ENCODE data around the gene SLC12A2.

The SLC12A2 gene

DNA sequence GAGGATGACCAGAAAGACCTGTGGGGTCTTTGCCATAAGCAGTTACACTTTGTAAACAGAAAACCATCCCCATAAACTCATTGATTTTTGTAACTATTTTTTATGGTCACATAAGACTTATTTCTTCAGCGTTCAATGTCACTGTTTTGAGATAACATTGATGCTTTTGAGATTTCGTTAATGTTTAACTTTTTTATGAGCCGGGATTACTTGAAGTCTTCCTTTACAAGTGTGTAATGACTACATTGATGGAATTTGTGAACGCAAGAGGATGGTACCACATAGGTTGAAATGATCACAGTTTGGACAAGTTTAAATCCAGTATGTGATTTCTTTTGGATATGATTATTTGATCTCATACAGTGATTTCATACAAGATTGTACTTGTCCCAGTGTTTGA is 1.8 kb downstream of the SLC12A2 start:
- H4K8ac ChIP-seq (ENCODE audit: low read depth, low read length) = no peak overlapping the region
- H3K4ac ChIP-seq (ENCODE audit: low read depth, low read length) = no peak overlapping the region
- no peak overlapping the region for H3K4me3 ChIP-seq (ENCODE audit: low read length)
- no peaks in the 10 kb centered on the region for H3K36me3 ChIP-seq (ENCODE audit: control insufficient read depth, insufficient read depth, low read length)
- peaks cover 4% of the 10 kb centered on the region for H3K4me1 ChIP-seq (ENCODE audit: control insufficient read depth, low read depth, low read length)
- peaks cover 1% of the 10 kb centered on the region for H3K79me2 ChIP-seq (ENCODE audit: control insufficient read depth, insufficient read depth, low read length)
- H3K56ac ChIP-seq (ENCODE audit: low read length) = no peak overlapping the region
- WGBS (ENCODE audit: extremely low coverage, insufficient coverage, low lambda C conversion rate) = no CpG with 5 or more reads among the region's 4 CpGs
- no peak overlapping the region for H2BK5ac ChIP-seq (ENCODE audit: low read length)
- peaks cover 6% of the 10 kb centered on the region for H3K79me1 ChIP-seq (ENCODE audit: low read length)
- no peak overlapping the region for H2AK5ac ChIP-seq (ENCODE audit: low read length)
- no peak overlapping the region for H3K18ac ChIP-seq (ENCODE audit: low read length)
- H2BK120ac ChIP-seq (ENCODE audit: low read depth, low read length) = no peak overlapping the region
- H3K4me2 ChIP-seq (ENCODE audit: low read length) = no peak overlapping the region
- H2BK15ac ChIP-seq (replicated peaks; ENCODE audit: low read depth) = no peak overlapping the region
- H4K5ac ChIP-seq (ENCODE audit: low read length) = no peak overlapping the region
- H3K27ac ChIP-seq (ENCODE audit: low read depth, low read length) = no peak overlapping the region
- H3K9ac ChIP-seq (ENCODE audit: low read length) = no peak overlapping the region
- DNase-seq = no peak
- H3K27me3 ChIP-seq (ENCODE audit: insufficient read depth, low read length, poor library complexity) = no peaks in the 10 kb centered on the region
- H3K23ac ChIP-seq (ENCODE audit: low read length) = no peak overlapping the region

DNA sequence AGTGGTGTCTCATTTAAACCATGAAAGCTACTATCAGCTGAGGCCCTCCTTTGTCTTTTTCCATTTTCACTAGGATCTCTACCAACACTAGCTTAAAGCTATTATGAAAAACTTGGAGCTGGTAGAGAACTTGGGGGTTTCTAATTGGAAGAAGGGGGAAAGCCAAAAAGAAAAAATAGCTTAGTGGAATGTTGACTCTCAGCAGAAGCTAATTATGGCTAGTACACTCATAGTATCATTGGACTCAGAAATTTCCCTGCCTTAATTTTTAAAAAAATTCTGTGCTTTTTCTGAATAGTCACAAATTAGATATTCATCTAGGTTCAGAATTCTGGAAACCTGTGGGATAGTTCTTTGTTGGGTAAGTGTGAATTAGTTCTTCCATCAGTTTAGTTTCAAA is 8.0 kb downstream of the SLC12A2 start:
- Histone ChIP-seq H3K79me2 (ENCODE audit: control insufficient read depth, insufficient read depth, low read length) (no peaks in the 10 kb centered on the region), H2BK5ac (ENCODE audit: low read length) (no peak overlapping the region), H2BK120ac (ENCODE audit: low read depth, low read length) (no peak overlapping the region), H4K8ac (ENCODE audit: low read depth, low read length) (no peak overlapping the region), H3K27ac (ENCODE audit: low read depth, low read length) (no peak overlapping the region), H3K79me1 (ENCODE audit: low read length) (no peaks in the 10 kb centered on the region), H2AK5ac (ENCODE audit: low read length) (no peak overlapping the region), H3K4ac (ENCODE audit: low read depth, low read length) (no peak overlapping the region), H3K4me3 (ENCODE audit: low read length) (no peak overlapping the region), H2BK15ac (replicated peaks; ENCODE audit: low read depth) (no peak overlapping the region), H3K4me1 (ENCODE audit: control insufficient read depth, low read depth, low read length) (no peaks in the 10 kb centered on the region), H3K18ac (ENCODE audit: low read length) (no peak overlapping the region), H3K23ac (ENCODE audit: low read length) (no peak overlapping the region), H3K56ac (ENCODE audit: low read length) (no peak overlapping the region), H3K4me2 (ENCODE audit: low read length) (no peak overlapping the region), H3K9ac (ENCODE audit: low read length) (no peak overlapping the region), H3K27me3 (ENCODE audit: insufficient read depth, low read length, poor library complexity) (no peaks in the 10 kb centered on the region), H3K36me3 (ENCODE audit: control insufficient read depth, insufficient read depth, low read length) (no peaks in the 10 kb centered on the region), H4K5ac (ENCODE audit: low read length) (no peak overlapping the region)
- no peak for DNase-seq

DNA sequence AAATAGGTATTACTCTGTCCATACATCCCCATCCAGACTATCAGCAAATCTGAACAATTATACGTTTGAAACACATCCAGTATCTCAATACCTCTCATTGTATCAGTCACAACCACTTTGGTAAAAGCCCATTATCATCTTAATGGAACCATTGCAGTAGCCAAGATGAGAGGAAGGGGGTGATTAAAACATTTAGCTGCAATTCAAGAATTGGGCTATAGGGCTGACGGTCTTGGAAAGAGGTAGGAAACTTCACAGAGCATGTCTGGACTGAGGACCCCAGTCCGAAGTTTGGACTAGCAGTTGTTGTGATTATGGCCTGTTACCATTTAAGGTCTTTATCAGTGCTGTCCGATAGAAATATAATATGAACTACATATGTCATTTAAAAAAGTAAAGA is 8.6 kb downstream of the SLC12A2 start:
- no peaks in the 10 kb centered on the region for H3K36me3 ChIP-seq (ENCODE audit: control insufficient read depth, insufficient read depth, low read length)
- no peaks in the 10 kb centered on the region for H3K79me1 ChIP-seq (ENCODE audit: low read length)
- no peak overlapping the region for H3K4me2 ChIP-seq (ENCODE audit: low read length)
- no peak overlapping the region for H2AK5ac ChIP-seq (ENCODE audit: low read length)
- no peak overlapping the region for H3K56ac ChIP-seq (ENCODE audit: low read length)
- H4K5ac ChIP-seq (ENCODE audit: low read length) = no peak overlapping the region
- H3K4me3 ChIP-seq (ENCODE audit: low read length) = no peak overlapping the region
- no peak overlapping the region for H2BK5ac ChIP-seq (ENCODE audit: low read length)
- no CpG with 5 or more reads among the region's 4 CpGs for WGBS (ENCODE audit: extremely low coverage, insufficient coverage, low lambda C conversion rate)
- H3K18ac ChIP-seq (ENCODE audit: low read length) = no peak overlapping the region
- H3K4me1 ChIP-seq (ENCODE audit: control insufficient read depth, low read depth, low read length) = no peaks in the 10 kb centered on the region
- no peak overlapping the region for H2BK15ac ChIP-seq (replicated peaks; ENCODE audit: low read depth)
- H3K9ac ChIP-seq (ENCODE audit: low read length) = no peak overlapping the region
- no peak overlapping the region for H3K23ac ChIP-seq (ENCODE audit: low read length)
- H3K79me2 ChIP-seq (ENCODE audit: control insufficient read depth, insufficient read depth, low read length) = no peaks in the 10 kb centered on the region
- no peak overlapping the region for H3K27ac ChIP-seq (ENCODE audit: low read depth, low read length)
- DNase-seq = no peak
- H3K27me3 ChIP-seq (ENCODE audit: insufficient read depth, low read length, poor library complexity) = no peaks in the 10 kb centered on the region
- no peak overlapping the region for H2BK120ac ChIP-seq (ENCODE audit: low read depth, low read length)
- H3K4ac ChIP-seq (ENCODE audit: low read depth, low read length) = no peak overlapping the region
- H4K8ac ChIP-seq (ENCODE audit: low read depth, low read length) = no peak overlapping the region

DNA sequence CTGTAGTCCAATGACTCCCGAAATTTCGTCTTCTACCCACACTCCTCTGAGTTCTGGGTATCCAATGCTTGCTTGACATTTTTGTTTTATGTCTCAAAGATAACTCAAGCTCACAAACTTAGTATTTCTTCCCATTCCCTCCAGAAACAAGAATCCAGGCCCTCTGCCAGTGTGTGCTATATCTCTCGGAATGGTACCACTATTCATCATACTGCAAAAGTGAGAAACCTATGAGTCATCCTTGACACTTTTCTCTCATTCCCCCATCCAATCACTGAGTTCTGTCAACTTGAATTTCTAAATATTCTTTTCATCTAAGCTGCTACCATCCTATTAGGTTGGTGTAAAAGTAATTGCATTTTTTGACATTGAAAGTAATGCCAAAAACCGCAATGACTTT is 9.8 kb downstream of the SLC12A2 start:
- no peaks in the 10 kb centered on the region for H3K4me1 ChIP-seq (ENCODE audit: control insufficient read depth, low read depth, low read length)
- no peak overlapping the region for H2BK120ac ChIP-seq (ENCODE audit: low read depth, low read length)
- no peak overlapping the region for H3K4me3 ChIP-seq (ENCODE audit: low read length)
- H3K56ac ChIP-seq (ENCODE audit: low read length) = no peak overlapping the region
- H3K4ac ChIP-seq (ENCODE audit: low read depth, low read length) = no peak overlapping the region
- H3K27me3 ChIP-seq (ENCODE audit: insufficient read depth, low read length, poor library complexity) = no peaks in the 10 kb centered on the region
- H4K5ac ChIP-seq (ENCODE audit: low read length) = no peak overlapping the region
- no peaks in the 10 kb centered on the region for H3K79me1 ChIP-seq (ENCODE audit: low read length)
- no peak overlapping the region for H3K4me2 ChIP-seq (ENCODE audit: low read length)
- DNase-seq = no peak
- no peaks in the 10 kb centered on the region for H3K79me2 ChIP-seq (ENCODE audit: control insufficient read depth, insufficient read depth, low read length)
- no peak overlapping the region for H2AK5ac ChIP-seq (ENCODE audit: low read length)
- H2BK15ac ChIP-seq (replicated peaks; ENCODE audit: low read depth) = no peak overlapping the region
- no peak overlapping the region for H2BK5ac ChIP-seq (ENCODE audit: low read length)
- H3K36me3 ChIP-seq (ENCODE audit: control insufficient read depth, insufficient read depth, low read length) = no peaks in the 10 kb centered on the region
- H4K8ac ChIP-seq (ENCODE audit: low read depth, low read length) = no peak overlapping the region
- no CpG with 5 or more reads among the region's 4 CpGs for WGBS (ENCODE audit: extremely low coverage, insufficient coverage, low lambda C conversion rate)
- no peak overlapping the region for H3K27ac ChIP-seq (ENCODE audit: low read depth, low read length)
- H3K23ac ChIP-seq (ENCODE audit: low read length) = no peak overlapping the region
- no peak overlapping the region for H3K18ac ChIP-seq (ENCODE audit: low read length)
- H3K9ac ChIP-seq (ENCODE audit: low read length) = no peak overlapping the region

DNA sequence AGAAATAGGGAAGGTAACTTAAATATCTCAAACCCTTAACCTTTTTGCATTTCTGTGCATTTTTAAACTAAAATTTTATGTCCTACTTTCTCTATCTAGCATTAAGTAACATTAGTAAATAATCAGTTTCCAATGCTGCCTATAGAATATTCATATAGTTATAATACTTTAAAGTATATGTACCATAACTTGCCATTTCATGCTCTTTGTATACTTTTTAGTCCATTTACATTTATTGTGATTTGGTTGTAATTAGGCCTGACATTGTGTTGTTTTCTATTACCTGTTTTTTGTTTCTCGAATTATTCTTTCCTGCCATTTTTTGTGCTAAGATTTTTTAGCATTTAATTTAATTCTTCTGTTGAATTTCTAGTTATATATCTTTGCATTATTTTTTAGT is 13.7 kb downstream of the SLC12A2 start:
- H2AK5ac ChIP-seq (ENCODE audit: low read length) = no peak overlapping the region
- no peak for DNase-seq
- H3K27ac ChIP-seq (ENCODE audit: low read depth, low read length) = no peak overlapping the region
- H4K8ac ChIP-seq (ENCODE audit: low read depth, low read length) = no peak overlapping the region
- H2BK5ac ChIP-seq (ENCODE audit: low read length) = no peak overlapping the region
- no peak overlapping the region for H3K4ac ChIP-seq (ENCODE audit: low read depth, low read length)
- H3K18ac ChIP-seq (ENCODE audit: low read length) = no peak overlapping the region
- WGBS (ENCODE audit: extremely low coverage, insufficient coverage, low lambda C conversion rate) = no CpG with 5 or more reads among the region's 1 CpG
- no peak overlapping the region for H3K4me2 ChIP-seq (ENCODE audit: low read length)
- H2BK120ac ChIP-seq (ENCODE audit: low read depth, low read length) = no peak overlapping the region
- H3K9ac ChIP-seq (ENCODE audit: low read length) = no peak overlapping the region
- no peaks in the 10 kb centered on the region for H3K4me1 ChIP-seq (ENCODE audit: control insufficient read depth, low read depth, low read length)
- no peaks in the 10 kb centered on the region for H3K79me2 ChIP-seq (ENCODE audit: control insufficient read depth, insufficient read depth, low read length)
- no peak overlapping the region for H3K56ac ChIP-seq (ENCODE audit: low read length)
- H3K4me3 ChIP-seq (ENCODE audit: low read length) = no peak overlapping the region
- no peak overlapping the region for H3K23ac ChIP-seq (ENCODE audit: low read length)
- no peaks in the 10 kb centered on the region for H3K27me3 ChIP-seq (ENCODE audit: insufficient read depth, low read length, poor library complexity)
- H2BK15ac ChIP-seq (replicated peaks; ENCODE audit: low read depth) = no peak overlapping the region
- H4K5ac ChIP-seq (ENCODE audit: low read length) = no peak overlapping the region
- H3K79me1 ChIP-seq (ENCODE audit: low read length) = no peaks in the 10 kb centered on the region
- no peaks in the 10 kb centered on the region for H3K36me3 ChIP-seq (ENCODE audit: control insufficient read depth, insufficient read depth, low read length)

DNA sequence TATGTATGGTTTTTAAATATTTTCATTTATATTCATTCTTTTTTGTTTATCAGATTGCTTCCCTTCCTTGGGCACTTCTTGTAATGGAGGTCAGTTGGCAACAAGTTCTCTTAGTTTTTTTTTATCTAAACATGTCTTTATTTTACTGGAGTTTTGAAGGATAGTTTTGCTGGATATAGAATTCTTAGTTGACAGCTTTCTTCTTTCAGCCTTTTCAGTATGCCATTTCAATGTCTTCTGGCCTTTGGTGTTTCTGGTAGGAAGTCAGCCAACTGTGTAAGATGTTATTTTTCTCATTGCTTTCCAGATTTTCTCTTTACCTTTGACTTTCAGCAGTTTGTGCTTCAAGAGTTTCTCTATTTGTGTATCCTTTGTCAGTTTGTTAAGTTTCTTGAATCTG is 14.2 kb downstream of the SLC12A2 start:
- no peak overlapping the region for H3K9ac ChIP-seq (ENCODE audit: low read length)
- H2BK5ac ChIP-seq (ENCODE audit: low read length) = no peak overlapping the region
- H4K8ac ChIP-seq (ENCODE audit: low read depth, low read length) = no peak overlapping the region
- H2AK5ac ChIP-seq (ENCODE audit: low read length) = no peak overlapping the region
- no peak overlapping the region for H2BK120ac ChIP-seq (ENCODE audit: low read depth, low read length)
- no peak overlapping the region for H3K56ac ChIP-seq (ENCODE audit: low read length)
- no peaks in the 10 kb centered on the region for H3K36me3 ChIP-seq (ENCODE audit: control insufficient read depth, insufficient read depth, low read length)
- no peaks in the 10 kb centered on the region for H3K79me2 ChIP-seq (ENCODE audit: control insufficient read depth, insufficient read depth, low read length)
- no peak overlapping the region for H3K23ac ChIP-seq (ENCODE audit: low read length)
- no peaks in the 10 kb centered on the region for H3K79me1 ChIP-seq (ENCODE audit: low read length)
- H3K4me3 ChIP-seq (ENCODE audit: low read length) = no peak overlapping the region
- no peak overlapping the region for H3K18ac ChIP-seq (ENCODE audit: low read length)
- H3K4ac ChIP-seq (ENCODE audit: low read depth, low read length) = no peak overlapping the region
- no peak overlapping the region for H3K27ac ChIP-seq (ENCODE audit: low read depth, low read length)
- no peak overlapping the region for H2BK15ac ChIP-seq (replicated peaks; ENCODE audit: low read depth)
- H3K27me3 ChIP-seq (ENCODE audit: insufficient read depth, low read length, poor library complexity) = no peaks in the 10 kb centered on the region
- no peaks in the 10 kb centered on the region for H3K4me1 ChIP-seq (ENCODE audit: control insufficient read depth, low read depth, low read length)
- no peak for DNase-seq
- H3K4me2 ChIP-seq (ENCODE audit: low read length) = no peak overlapping the region
- H4K5ac ChIP-seq (ENCODE audit: low read length) = no peak overlapping the region
